Ovary (tissue), 9 donors: ENCODE data around the gene CRB2. TPM values are rescaled to one million over a fixed set of nuclear protein-coding genes. Genes with fewer than 3 reads are reported as not detected.

Source experiments
- DNase-seq, 5 donors: peaks; one replicate each; pipeline ENCODE4 v3.0.0-alpha.2; 2019 to 2020
- H3K27ac ChIP-seq, 2 donors: fragments of 200-600 bp; one replicate each; pipeline versions ENCODE4 v1.5.1 to v1.8.0; 2019 to 2022
- H3K27me3 ChIP-seq: fragments of 200-600 bp; one replicate; pipeline ENCODE4 v1.8.0; 2022
- H3K36me3 ChIP-seq: fragments of 200-600 bp; sonication (generic); one replicate; pipeline ENCODE4 v1.5.1; 2019
- H3K4me1 ChIP-seq: one replicate; pipeline ENCODE4 v1.8.1; 2013; ENCODE audit warnings: mild to moderate bottlenecking, moderate library complexity; ENCODE audit not compliant: insufficient read depth
- H3K4me3 ChIP-seq: fragments of 200-600 bp; sonication (generic); one replicate; pipeline ENCODE4 v1.5.1; 2017
- H3K9me3 ChIP-seq, 2 donors: fragments of 200-600 bp in 1 of 2; sonication (generic) in 1 of 2; one replicate each; pipeline versions ENCODE4 v1.5.1 to v1.8.1; 2013 to 2019; ENCODE audit warnings: mild to moderate bottlenecking in 1 of 2, moderate library complexity in 1 of 2
- CTCF ChIP-seq, 3 donors: fragments of 450-650 bp in 2 of 3; fragments of 200-600 bp in 1 of 3; IDR thresholded peaks; one replicate each; pipeline versions ENCODE4 v1.5.1 to v1.8.0; 2016 to 2022; ENCODE audit warnings: antibody characterized with exemption in 3 of 3, mild to moderate bottlenecking in 1 of 3
- EP300 ChIP-seq: sonication (generic); formaldehyde crosslinking; IDR thresholded peaks from one replicate; pipeline ENCODE4 v1.6.1; 2017; ENCODE audit warnings: antibody characterized with exemption
- POLR2A ChIP-seq: fragments of 450-650 bp; IDR thresholded peaks from one replicate; pipeline ENCODE4 v1.6.1; 2017; ENCODE audit warnings: antibody characterized with exemption, mild to moderate bottlenecking, moderate library complexity
- WGBS, 3 donors: extraction: QIAGEN DNeasy Blood & Tissue Kit in 1 of 3; methylation state at CpG; one replicate each; pipeline versions ENCODE4 v1.1.5 to v1.1.7; 2013 to 2017; 5-methylcytosine and 5-hydroxymethylcytosine counted together
- intact Hi-C, 4 donors: fragments of 100-400 bp; cut with DNase I; formaldehyde crosslinking; loops; one replicate each; pipeline versions ENCODE4 v1.11.0 to v1.15.1; 2022 to 2023
- polyA plus RNA-seq, 2 donors: library from polyadenylated mRNA; stranded (reverse); fragments of 200-250 nt in 1 of 2; fragments of 350-450 nt in 1 of 2; fragmentation: Illumina TruSeq in 1 of 2; extraction: RNeasy Lipid Tissue Mini Kit (QIAGEN cat#74804) in 1 of 2; gene quantifications; one replicate each; pipeline ENCODE4 v1.2.3, GENCODE V29; 2013 to 2014
- total RNA-seq, 7 donors: library from RNA; depleted of rRNA in 2 of 7; stranded (reverse); fragments of >200 nt in 2 of 7; fragmentation: NEBNext Ultra II Directional in 3 of 7; extraction: Animal tissue kit (Norgen Biotek cat#: 25700) in 3 of 7; gene quantifications; one replicate each; pipeline versions ENCODE4 v1.1.0 to v1.2.4, GENCODE V29; 2016 to 2023
- donor health status: DM: no; HTN: no; CAD: no; lungs with moderate emphysema.
- donor health status: DM: no; HTN: no; CAD: no.
- donor health status: Bipolar disorder and iron deficiency.
- donor health status: DM: yes; HTN: yes; CAD: no.
- donor health status: DM: no; HTN: no; CAD: no.
- donor health status: DM: yes; HTN: yes; CAD: no.

The CRB2 gene
- total and polyA plus RNA-seq, 9 donors, result 0.13 to 20.4 (median 0.48) TPM

GRCh38 chr9:123410281-123410910 lies 54.4 kb downstream of the CRB2 start:
- 87 to 95% (median 95%) methylated on average over 12 of the region's 12 CpGs for WGBS, 3 donors
- TF ChIP-seq EP300, result no peak
- TF ChIP-seq CTCF (IDR thresholded peaks at IDR 0.05), result no peak
- no peak for TF ChIP-seq POLR2A
- Histone ChIP-seq H3K27ac (no peak overlapping the region), H3K36me3 (no peaks in the 10 kb centered on the region), H3K9me3 (no peaks in the 10 kb centered on the region), H3K4me1 (no peaks in the 10 kb centered on the region), H3K27me3 (no peaks in the 10 kb centered on the region), H3K4me3 (no peak overlapping the region)
- no peak for DNase-seq
- intact Hi-C loops, result no loop called here

GRCh38 chr9:123411191-123411590 lies 55.2 kb downstream of the CRB2 start:
- WGBS, 3 donors, result 96 to 97% (median 97%) methylated on average over 10 of the region's 10 CpGs
- intact Hi-C loops, result no loop called here
- Histone ChIP-seq H3K27ac (no peak overlapping the region), H3K4me3 (no peak overlapping the region), H3K4me1 (no peaks in the 10 kb centered on the region), H3K36me3 (no peaks in the 10 kb centered on the region), H3K9me3 (no peaks in the 10 kb centered on the region), H3K27me3 (no peaks in the 10 kb centered on the region)
- TF ChIP-seq EP300, result no peak
- TF ChIP-seq POLR2A, result no peak
- TF ChIP-seq CTCF (IDR thresholded peaks at IDR 0.05), result no peak
- DNase-seq, result no peak

DNA sequence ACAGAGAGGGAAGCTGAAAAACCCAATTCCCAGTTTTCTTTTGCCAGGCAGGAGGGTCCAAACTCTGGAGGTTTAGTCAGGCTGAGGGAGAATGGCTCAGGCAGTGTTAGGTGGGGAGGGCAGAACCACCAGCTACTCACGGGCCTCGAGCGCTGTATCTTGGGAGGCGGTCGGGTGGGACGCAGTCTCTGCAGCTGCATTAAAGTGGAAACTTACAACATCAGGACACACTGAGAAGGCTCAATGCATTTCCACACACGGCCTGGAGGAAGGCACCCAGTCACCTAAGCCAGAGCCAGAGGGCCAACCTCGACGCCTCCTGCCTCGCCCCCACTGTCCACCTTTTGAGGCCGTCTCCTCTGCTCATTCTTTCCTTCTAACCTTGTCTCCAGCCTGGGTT lies 55.6 kb downstream of the CRB2 start:
- Histone ChIP-seq H3K4me1 (no peaks in the 10 kb centered on the region), H3K27ac (no peak overlapping the region), H3K27me3 (no peaks in the 10 kb centered on the region), H3K9me3 (no peaks in the 10 kb centered on the region), H3K36me3 (no peaks in the 10 kb centered on the region), H3K4me3 (no peak overlapping the region)
- WGBS, 3 donors, result 90 to 94% (median 94%) methylated on average over 11 of the region's 11 CpGs
- no peak for TF ChIP-seq POLR2A
- TF ChIP-seq EP300, result no peak
- TF ChIP-seq CTCF (IDR thresholded peaks at IDR 0.05), result no peak
- DNase-seq, result no peak
- intact Hi-C loops, result no loop called here

- intact Hi-C loops, result no loop called here
- Histone ChIP-seq H3K36me3 (no peaks in the 10 kb centered on the region), H3K27me3 (no peaks in the 10 kb centered on the region), H3K4me1 (no peaks in the 10 kb centered on the region), H3K9me3 (no peaks in the 10 kb centered on the region), H3K27ac (no peak overlapping the region), H3K4me3 (no peak overlapping the region)
- TF ChIP-seq CTCF (IDR thresholded peaks at IDR 0.05) (no peak), EP300 (no peak), POLR2A (no peak)
- no peak for DNase-seq
- 86 to 93% (median 87%) methylated on average over 18 of the region's 18 CpGs for WGBS, 3 donors
These were observed 56.3 kb downstream of the CRB2 start for GRCh38 chr9:123412171-123412820.
